Mesodermal cell (in vitro differentiated cells): ENCODE measurements around the gene MAGI1.
"Not testable (repeated sequence)": the region's sequence is repeated elsewhere in the genome, so short reads cannot be mapped to it uniquely, and the experiment has no call there.

Experiments
- H3K27ac ChIP-seq: 2 replicates; pipeline ENCODE4 v1.7.0; 2013; ENCODE audit warnings: mild to moderate bottlenecking, low read depth, low read length, moderate library complexity; ENCODE audit not compliant: severe bottlenecking
- H3K36me3 ChIP-seq: 2 replicates; pipeline ENCODE4 v1.7.1; 2013; ENCODE audit warnings: mild to moderate bottlenecking, low read length, moderate library complexity; ENCODE audit not compliant: control insufficient read depth, insufficient read depth
- H3K4me1 ChIP-seq: one replicate; pipeline ENCODE4 v1.7.1; 2013; ENCODE audit warnings: mild to moderate bottlenecking, low read length; ENCODE audit not compliant: insufficient read depth, control insufficient read depth, poor library complexity, severe bottlenecking
- H3K4me3 ChIP-seq: 2 replicates; pipeline ENCODE4 v1.7.0; 2013; ENCODE audit warnings: low read length, control low read depth, mild to moderate bottlenecking; ENCODE audit not compliant: insufficient read depth, poor library complexity, severe bottlenecking; ENCODE audit errors: extremely low read depth
- H3K9me3 ChIP-seq: 2 replicates; pipeline ENCODE4 v1.7.1; 2013; ENCODE audit warnings: mild to moderate bottlenecking, low read length, moderate library complexity; ENCODE audit not compliant: control insufficient read depth
- WGBS, 2 experiments: methylation state at CpG; one replicate each; pipeline ENCODE4 v1.1.5; 2013; ENCODE audit warnings: missing lambda C conversion rate in 2 of 2; ENCODE audit not compliant: insufficient coverage in 2 of 2; 5-methylcytosine and 5-hydroxymethylcytosine counted together

MAGI1 gene

GRCh38 chr3:65524584-65524983, 514.1 kb downstream of the MAGI1 start:
- no peak overlapping the region for H3K27ac ChIP-seq
- 93 to 98% methylated on average over 4 of the region's 4 CpGs for WGBS, 2 experiments
- no peaks in the 10 kb centered on the region for H3K36me3 ChIP-seq
- H3K4me1 ChIP-seq: no peaks in the 10 kb centered on the region
- no peaks in the 10 kb centered on the region for H3K9me3 ChIP-seq
- no peak overlapping the region for H3K4me3 ChIP-seq

DNA sequence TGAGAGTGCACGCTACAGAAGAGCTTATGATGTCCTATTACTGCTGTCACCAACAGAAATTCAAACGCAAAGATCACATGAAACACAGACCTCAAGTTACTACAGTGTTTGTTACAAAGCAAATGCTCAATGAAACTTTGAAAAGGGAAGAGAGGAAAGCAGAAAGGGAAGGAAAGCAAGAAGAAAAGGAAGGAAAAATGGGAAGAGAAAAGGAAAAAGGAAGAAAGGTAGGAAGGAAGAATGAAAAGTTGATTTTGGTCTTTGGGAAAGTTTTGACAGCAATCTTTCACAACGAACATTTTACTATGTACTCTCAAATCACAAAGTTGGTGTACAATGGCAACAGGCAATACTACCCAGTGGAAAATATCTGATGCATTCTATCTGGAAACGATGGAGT, 514.8 kb downstream of the MAGI1 start:
- no peaks in the 10 kb centered on the region for H3K4me1 ChIP-seq
- H3K27ac ChIP-seq: no peak overlapping the region
- H3K36me3 ChIP-seq: no peaks in the 10 kb centered on the region
- H3K9me3 ChIP-seq: no peaks in the 10 kb centered on the region
- 92 to 100% methylated on average over 1 to 2 of the region's 4 CpGs for WGBS, 2 experiments
- H3K4me3 ChIP-seq: no peak overlapping the region

GRCh38 chr3:65521032-65521431, 517.7 kb downstream of the MAGI1 start:
- Histone ChIP-seq H3K27ac (no peak overlapping the region), H3K4me3 (no peak overlapping the region), H3K36me3 (no peaks in the 10 kb centered on the region), H3K4me1 (no peaks in the 10 kb centered on the region), H3K9me3 (no peaks in the 10 kb centered on the region)
- 75 to 100% methylated on average over 1 of the region's 2 CpGs for WGBS, 2 experiments

GRCh38 chr3:65516998-65517397, 521.7 kb downstream of the MAGI1 start:
- no peak overlapping the region for H3K4me3 ChIP-seq
- no peak overlapping the region for H3K27ac ChIP-seq
- no peaks in the 10 kb centered on the region for H3K9me3 ChIP-seq
- no peaks in the 10 kb centered on the region for H3K36me3 ChIP-seq
- H3K4me1 ChIP-seq: no peaks in the 10 kb centered on the region
- WGBS, 2 experiments: 92 to 100% methylated on average over 5 of the region's 5 CpGs

DNA sequence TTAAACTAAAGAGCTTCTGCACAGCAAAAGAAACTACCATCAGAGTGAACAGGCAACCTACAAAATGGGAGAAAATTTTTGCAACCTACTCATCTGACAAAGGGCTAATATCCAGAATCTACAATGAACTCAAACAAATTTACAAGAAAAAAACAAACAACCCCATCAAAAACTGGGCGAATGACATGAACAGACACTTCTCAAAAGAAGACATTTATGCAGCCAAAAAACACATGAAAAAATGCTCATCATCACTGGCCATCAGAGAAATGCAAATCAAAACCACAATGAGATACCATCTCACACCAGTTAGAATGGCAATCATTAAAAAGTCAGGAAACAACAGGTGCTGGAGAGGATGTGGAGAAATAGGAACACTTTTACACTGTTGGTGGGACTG, 524.4 kb downstream of the MAGI1 start:
- H3K9me3 ChIP-seq, H3K4me1 ChIP-seq, H3K4me3 ChIP-seq, H3K27ac ChIP-seq, H3K36me3 ChIP-seq: not testable (repeated sequence)
- no CpG with 5 or more reads among the region's 1 CpG for WGBS, 2 experiments

DNA sequence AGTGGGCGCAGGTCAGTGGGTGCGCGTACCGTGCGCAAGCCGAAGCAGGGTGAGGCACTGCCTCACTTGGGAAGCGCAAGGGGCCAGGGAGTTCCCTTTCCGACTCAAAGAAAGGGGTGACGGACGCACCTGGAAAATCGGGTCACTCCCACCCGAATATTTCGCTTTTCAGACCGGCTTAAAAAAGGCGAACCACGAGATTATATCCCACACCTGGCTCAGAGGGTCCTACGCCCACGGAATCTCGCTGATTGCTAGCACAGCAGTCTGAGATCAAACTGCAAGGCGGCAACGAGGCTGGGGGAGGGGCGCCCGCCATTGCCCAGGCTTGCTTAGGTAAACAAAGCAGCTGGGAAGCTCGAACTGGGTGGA, 529.3 kb downstream of the MAGI1 start:
- H3K4me1 ChIP-seq, H3K36me3 ChIP-seq, H3K9me3 ChIP-seq, H3K27ac ChIP-seq, H3K4me3 ChIP-seq: not testable (repeated sequence)
- 54 to 61% methylated on average over 10 to 13 of the region's 24 CpGs for WGBS, 2 experiments

GRCh38 chr3:65508750-65509422, 529.8 kb downstream of the MAGI1 start:
- Histone ChIP-seq H3K27ac (no peak overlapping the region), H3K9me3 (no peaks in the 10 kb centered on the region), H3K4me1 (peaks cover 6% of the 10 kb centered on the region), H3K4me3 (no peak overlapping the region), H3K36me3 (no peaks in the 10 kb centered on the region)
- 67 to 73% methylated on average over 2 to 3 of the region's 9 CpGs for WGBS, 2 experiments

DNA sequence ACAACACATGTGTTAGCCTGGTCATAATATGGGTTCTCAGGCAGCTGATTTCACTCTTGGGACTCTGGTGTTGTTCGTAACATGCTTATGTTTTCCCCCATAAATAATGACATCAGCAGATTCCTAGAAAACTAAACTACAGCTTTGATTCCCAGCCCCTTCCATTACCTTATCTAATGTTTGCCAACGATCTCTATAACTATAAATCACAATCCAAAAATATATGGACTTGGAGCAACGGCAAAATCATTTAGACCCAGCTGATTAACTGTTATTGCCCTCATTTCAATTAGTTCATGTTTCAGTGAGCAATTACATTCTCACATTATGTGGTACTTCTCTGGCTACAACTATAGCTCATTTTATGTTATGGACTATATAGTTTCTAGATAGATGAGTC, 531.3 kb downstream of the MAGI1 start:
- no peaks in the 10 kb centered on the region for H3K36me3 ChIP-seq
- no peak overlapping the region for H3K27ac ChIP-seq
- peaks cover 6% of the 10 kb centered on the region for H3K4me1 ChIP-seq
- H3K4me3 ChIP-seq: no peak overlapping the region
- H3K9me3 ChIP-seq: no peaks in the 10 kb centered on the region
- WGBS, 2 experiments: 89 to 95% methylated on average over 2 of the region's 3 CpGs

DNA sequence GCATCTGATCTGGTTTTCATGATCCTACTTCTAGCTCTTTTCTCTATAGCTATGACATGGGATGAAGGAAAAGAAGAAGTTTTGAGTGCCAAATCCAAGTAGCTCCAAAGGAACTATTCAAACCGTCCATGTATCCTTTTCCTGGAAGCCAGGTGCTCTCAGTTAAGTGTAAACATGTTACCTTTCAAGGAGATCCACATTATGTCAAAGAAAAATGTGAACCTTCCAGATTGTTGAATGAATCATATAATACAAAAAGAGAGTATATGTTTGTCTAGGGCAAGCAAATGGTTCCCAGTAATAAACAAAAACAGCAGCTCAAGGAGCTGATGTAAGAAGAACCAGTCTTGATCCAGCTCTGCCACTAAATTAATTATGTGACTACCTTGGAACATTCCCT, 534.9 kb downstream of the MAGI1 start:
- WGBS, 2 experiments: no CpG with 5 or more reads among the region's 1 CpG
- Histone ChIP-seq H3K27ac (no peak overlapping the region), H3K9me3 (no peaks in the 10 kb centered on the region)

GRCh38 chr3:65502526-65502925, 536.2 kb downstream of the MAGI1 start:
- 100% methylated on average over 1 of the region's 2 CpGs; no CpG with 5 or more reads in 1 of the 2 experiments for WGBS, 2 experiments
- no peaks in the 10 kb centered on the region for H3K9me3 ChIP-seq
- H3K4me1 ChIP-seq: peaks cover 3% of the 10 kb centered on the region
- H3K36me3 ChIP-seq: no peaks in the 10 kb centered on the region
- no peak overlapping the region for H3K27ac ChIP-seq
- no peak overlapping the region for H3K4me3 ChIP-seq

More for the DNA sequence above, 534.9 kb downstream of the MAGI1 start:
- Histone ChIP-seq H3K4me3 (no peak overlapping the region), H3K4me1 (peaks cover 1% of the 10 kb centered on the region), H3K36me3 (no peaks in the 10 kb centered on the region)

GRCh38 chr3:65500398-65501306, 538.1 kb downstream of the MAGI1 start:
- WGBS, 2 experiments: 85 to 98% methylated on average over 4 of the region's 6 CpGs
- no peaks in the 10 kb centered on the region for H3K9me3 ChIP-seq
- no peak overlapping the region for H3K4me3 ChIP-seq
- no peak overlapping the region for H3K27ac ChIP-seq
- H3K4me1 ChIP-seq: peaks cover 5% of the 10 kb centered on the region
- H3K36me3 ChIP-seq: no peaks in the 10 kb centered on the region
